Vagina (tissue), 2 donors: ENCODE data around the gene UBE4B. TPM values are rescaled to one million over a fixed set of nuclear protein-coding genes. Genes with fewer than 3 reads are reported as not detected.

Experiments
- DNase-seq, 2 donors: peaks; one replicate each; pipeline ENCODE4 v3.0.0-alpha.2; 2017; ENCODE audit errors: extremely low spot score in 2 of 2
- H3K27ac ChIP-seq: fragments of 200-600 bp; sonication (generic); one replicate; pipeline ENCODE4 v1.5.1; 2019
- H3K27me3 ChIP-seq: fragments of 200-600 bp; sonication (generic); one replicate; pipeline ENCODE4 v1.5.1; 2019
- H3K36me3 ChIP-seq, 2 donors: fragments of 200-600 bp; sonication (generic); one replicate each; pipeline ENCODE4 v1.5.1; 2017 to 2019
- H3K4me1 ChIP-seq: fragments of 200-600 bp; sonication (generic); one replicate; pipeline ENCODE4 v1.5.1; 2019
- H3K4me3 ChIP-seq, 2 donors: fragments of 200-600 bp; sonication (generic); 1 replicate in 1 of 2; 2 replicates in 1 of 2; pipeline ENCODE4 v1.5.1; 2016 to 2019
- H3K9me3 ChIP-seq: fragments of 200-600 bp; sonication (generic); one replicate; pipeline ENCODE4 v1.5.1; 2019
- POLR2A ChIP-seq, 2 donors: fragments of 450-650 bp; IDR thresholded peaks; one replicate each; pipeline ENCODE4 v1.6.1; 2017; ENCODE audit warnings: antibody characterized with exemption in 2 of 2, mild to moderate bottlenecking in 2 of 2, moderate library complexity in 2 of 2
- POLR2AphosphoS5 ChIP-seq, 2 donors: sonication (generic); formaldehyde crosslinking; IDR thresholded peaks; one replicate each; pipeline ENCODE4 v1.9.0; 2017; ENCODE audit warnings: antibody characterized with exemption in 2 of 2, mild to moderate bottlenecking in 2 of 2, low read depth in 1 of 2; ENCODE audit not compliant: insufficient read depth in 1 of 2
- intact Hi-C: fragments of 100-400 bp; cut with DNase I; formaldehyde crosslinking; loops from one replicate; pipeline ENCODE4 v1.15.1; 2023
- total RNA-seq: library from RNA; depleted of rRNA; stranded (reverse); fragments of >200 nt; gene quantifications from one replicate; pipeline ENCODE4 v1.2.3, GENCODE V29; 2016
- TF ChIP-seq, protein P1 (sequence below), 3 experiments: fragments of 450-650 bp in 2 of 3; fragments of 200-600 bp in 1 of 3; sonication (generic) in 1 of 3; IDR thresholded peaks; one replicate each; pipeline ENCODE4 v1.5.1; 2017 to 2019; ENCODE audit warnings: antibody characterized with exemption in 3 of 3, mild to moderate bottlenecking in 2 of 3, moderate library complexity in 2 of 3

Gene UBE4B
- 51.1 TPM for total RNA-seq

DNA sequence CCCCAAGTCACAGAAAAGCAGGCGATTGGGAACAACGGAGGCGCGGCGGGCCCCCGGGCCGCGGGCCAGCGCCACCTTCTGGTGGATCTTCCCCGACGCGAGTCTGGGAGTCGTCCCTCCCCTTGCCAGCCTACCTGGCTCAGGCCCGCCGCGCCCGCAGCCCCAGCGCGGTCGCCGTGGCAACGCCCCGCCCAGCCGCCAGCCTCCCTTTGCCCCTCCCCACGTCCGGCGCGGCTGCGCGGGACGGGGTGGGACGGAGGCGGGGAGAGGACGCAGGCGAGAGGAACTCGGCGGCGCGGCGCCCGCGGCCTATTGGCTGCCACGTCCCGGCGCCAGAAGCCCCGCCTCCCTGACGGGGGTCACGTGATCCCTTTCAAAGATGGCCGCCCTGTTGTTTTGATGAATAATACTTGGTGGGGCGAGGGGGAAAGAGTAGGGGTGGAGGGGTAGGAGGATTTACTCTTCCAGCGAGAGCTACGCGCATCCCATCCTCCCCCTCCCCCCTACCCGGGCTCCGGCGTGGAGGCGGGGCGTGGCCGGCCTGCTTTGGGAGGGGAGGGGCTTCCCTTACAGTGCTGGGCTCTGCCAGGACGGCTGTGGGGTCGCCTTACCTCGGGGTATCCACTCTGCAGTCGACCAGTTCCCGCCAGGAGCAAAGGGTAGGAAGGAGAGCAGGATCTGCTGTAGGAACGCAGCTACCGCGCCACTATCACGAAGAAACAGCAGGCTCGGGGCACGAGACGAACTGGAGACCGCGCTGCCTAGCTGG is at the start of gene UBE4B:
UBE4B (plus strand) TSS at position 369 of the 769 bp plus-strand sequence. CDS start 713 bp downstream, outside the sequence.
- no peaks in the 10 kb centered on the region for H3K36me3 ChIP-seq
- intact Hi-C loops = loop anchor here (5.0 kb wide), 1 partner anchor 85 kb away; no protein-coding TSS in a partner anchor

DNA sequence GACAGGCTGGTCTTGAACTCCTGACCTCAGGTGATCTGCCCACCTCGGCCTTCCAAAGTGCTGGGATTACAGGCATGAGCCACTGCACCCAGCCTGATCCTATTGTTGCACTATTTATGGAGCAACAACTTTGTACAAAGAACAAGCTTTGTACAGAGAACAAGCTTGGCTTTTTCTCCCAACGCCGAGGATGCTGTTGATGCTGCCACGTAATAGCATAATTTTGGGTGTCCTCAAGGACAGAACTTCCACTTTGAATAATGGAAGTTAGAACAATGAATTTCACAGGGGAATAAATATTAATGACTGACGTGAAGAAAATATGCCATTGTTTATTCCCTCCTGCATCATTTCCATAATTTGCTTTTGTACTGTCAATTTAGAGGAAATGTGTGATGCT is 48.5 kb upstream of the UBE4B start:
- intact Hi-C loops = no loop called here
- H3K27me3 ChIP-seq = no peaks in the 10 kb centered on the region
- H3K4me3 ChIP-seq = no peak overlapping the region
- peaks cover 0 to 19% of the 10 kb centered on the region in 2 donors for H3K36me3 ChIP-seq
- no peaks in the 10 kb centered on the region for H3K9me3 ChIP-seq
- H3K27ac ChIP-seq = no peak overlapping the region
- TF ChIP-seq POLR2A (IDR thresholded peaks at IDR 0.05) = no peak
- DNase-seq = no peak
- no peaks in the 10 kb centered on the region for H3K4me1 ChIP-seq

More for the DNA sequence above, at the start of gene UBE4B:
- no peaks in the 10 kb centered on the region for H3K9me3 ChIP-seq
- TF ChIP-seq POLR2A (IDR thresholded peaks at IDR 0.05) (peak in 1 of 2 donors; percentile 19), POLR2AphosphoS5 (IDR thresholded peaks at IDR 0.05; ENCODE audit: insufficient read depth in 1 of 2, low read depth in 1 of 2) (peak; percentile 69 to 86)
- TF ChIP-seq, protein P1, sequence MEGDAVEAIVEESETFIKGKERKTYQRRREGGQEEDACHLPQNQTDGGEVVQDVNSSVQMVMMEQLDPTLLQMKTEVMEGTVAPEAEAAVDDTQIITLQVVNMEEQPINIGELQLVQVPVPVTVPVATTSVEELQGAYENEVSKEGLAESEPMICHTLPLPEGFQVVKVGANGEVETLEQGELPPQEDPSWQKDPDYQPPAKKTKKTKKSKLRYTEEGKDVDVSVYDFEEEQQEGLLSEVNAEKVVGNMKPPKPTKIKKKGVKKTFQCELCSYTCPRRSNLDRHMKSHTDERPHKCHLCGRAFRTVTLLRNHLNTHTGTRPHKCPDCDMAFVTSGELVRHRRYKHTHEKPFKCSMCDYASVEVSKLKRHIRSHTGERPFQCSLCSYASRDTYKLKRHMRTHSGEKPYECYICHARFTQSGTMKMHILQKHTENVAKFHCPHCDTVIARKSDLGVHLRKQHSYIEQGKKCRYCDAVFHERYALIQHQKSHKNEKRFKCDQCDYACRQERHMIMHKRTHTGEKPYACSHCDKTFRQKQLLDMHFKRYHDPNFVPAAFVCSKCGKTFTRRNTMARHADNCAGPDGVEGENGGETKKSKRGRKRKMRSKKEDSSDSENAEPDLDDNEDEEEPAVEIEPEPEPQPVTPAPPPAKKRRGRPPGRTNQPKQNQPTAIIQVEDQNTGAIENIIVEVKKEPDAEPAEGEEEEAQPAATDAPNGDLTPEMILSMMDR (IDR thresholded peaks at IDR 0.05) = peak; percentile 54 to 79 (median 54)
- DNase-seq = peak; percentile 97 to 98
- peak within 1 kb of the TSS; percentile 93 for H3K27ac ChIP-seq
- peaks cover 24% of the 10 kb centered on the region for H3K4me1 ChIP-seq
- H3K4me3 ChIP-seq = peak within 1 kb of the TSS; percentile 81 to 93
- no peaks in the 10 kb centered on the region for H3K27me3 ChIP-seq

DNA sequence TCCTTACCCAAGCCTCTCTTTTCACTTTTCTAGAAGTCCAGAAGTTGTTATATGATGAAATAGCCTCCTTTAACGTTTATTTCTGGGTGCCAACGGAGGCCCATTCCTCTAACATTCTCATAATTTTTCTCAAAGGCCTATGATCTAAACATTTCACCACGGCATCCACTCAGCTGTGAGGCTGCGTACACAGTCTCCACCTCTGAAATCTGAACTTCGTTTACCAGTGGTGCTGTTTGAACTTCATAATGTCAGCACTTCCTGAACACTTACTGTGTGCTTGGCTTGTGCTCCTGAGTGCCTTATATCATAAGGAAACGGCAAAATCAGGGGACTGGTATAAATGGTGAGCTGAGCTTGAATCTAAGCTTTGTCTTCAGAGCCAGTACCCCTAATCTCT is 47.8 kb upstream of the UBE4B start:
- Histone ChIP-seq H3K4me3 (no peak overlapping the region), H3K27ac (no peak overlapping the region), H3K4me1 (no peaks in the 10 kb centered on the region), H3K36me3 (peaks cover 0 to 19% of the 10 kb centered on the region in 2 donors), H3K9me3 (no peaks in the 10 kb centered on the region), H3K27me3 (no peaks in the 10 kb centered on the region)
- no peak for DNase-seq
- TF ChIP-seq POLR2A (IDR thresholded peaks at IDR 0.05) = no peak
- no peak for TF ChIP-seq POLR2AphosphoS5 (IDR thresholded peaks at IDR 0.05; ENCODE audit: insufficient read depth in 1 of 2, low read depth in 1 of 2)
- TF ChIP-seq, protein P1 (IDR thresholded peaks at IDR 0.05) = no peak
- intact Hi-C loops = no loop called here

DNA sequence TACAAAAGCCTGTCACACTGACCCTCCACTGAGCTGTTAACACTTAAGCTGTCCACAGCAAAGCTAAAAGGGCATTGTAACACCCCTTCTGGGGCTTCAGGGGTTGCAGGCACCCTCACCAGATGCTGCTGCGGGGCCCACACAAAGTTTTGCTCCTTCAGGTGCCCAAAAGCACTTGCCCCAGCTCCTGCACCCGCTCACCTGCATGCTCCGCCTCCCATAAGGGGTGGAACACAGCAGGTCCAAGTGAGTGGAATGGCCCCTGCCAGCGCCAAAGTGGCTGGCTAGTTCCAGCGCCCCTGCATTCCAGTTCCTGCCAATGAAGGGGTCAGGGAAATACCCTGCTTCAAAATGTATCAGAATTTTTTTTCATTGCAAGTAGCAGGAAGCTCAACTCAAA is 43.0 kb upstream of the UBE4B start:
- Histone ChIP-seq H3K27me3 (no peaks in the 10 kb centered on the region), H3K27ac (no peak overlapping the region), H3K9me3 (no peaks in the 10 kb centered on the region), H3K36me3 (no peaks in the 10 kb centered on the region), H3K4me1 (no peaks in the 10 kb centered on the region), H3K4me3 (no peak overlapping the region)
- TF ChIP-seq, protein P1 (IDR thresholded peaks at IDR 0.05) = no peak
- no peak for TF ChIP-seq POLR2A (IDR thresholded peaks at IDR 0.05)
- no peak for TF ChIP-seq POLR2AphosphoS5 (IDR thresholded peaks at IDR 0.05; ENCODE audit: insufficient read depth in 1 of 2, low read depth in 1 of 2)
- intact Hi-C loops = loop anchor here (10.0 kb wide), 1 partner anchor 45 kb away; the partner anchor contains the start of genes LZIC and NMNAT1
- DNase-seq = no peak

DNA sequence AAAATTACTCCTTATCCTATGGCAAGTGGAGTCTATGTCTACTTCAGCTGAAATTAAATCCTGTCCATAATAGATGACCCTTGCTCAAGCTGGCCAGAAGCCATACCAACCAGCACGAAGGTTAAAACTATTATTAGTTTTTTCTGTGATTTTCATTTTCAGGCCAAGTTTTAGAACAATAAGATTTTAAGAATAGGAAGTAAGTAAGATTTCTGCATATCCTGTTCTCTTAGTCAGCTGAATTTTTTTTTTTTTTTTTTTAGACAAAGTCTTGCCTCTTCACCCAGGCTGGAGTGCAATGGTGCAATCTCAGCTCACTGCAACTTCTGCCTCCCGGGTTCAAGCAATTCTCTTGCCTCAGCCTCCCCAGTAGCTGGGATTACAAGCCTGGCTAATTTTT is 41.8 kb upstream of the UBE4B start:
- intact Hi-C loops = loop anchor here (10.0 kb wide), 1 partner anchor 46 kb away; the partner anchor contains the start of genes LZIC and NMNAT1
- H3K36me3 ChIP-seq = no peaks in the 10 kb centered on the region
- no peaks in the 10 kb centered on the region for H3K4me1 ChIP-seq
- no peaks in the 10 kb centered on the region for H3K9me3 ChIP-seq
- no peaks in the 10 kb centered on the region for H3K27me3 ChIP-seq
- no peak for TF ChIP-seq POLR2A (IDR thresholded peaks at IDR 0.05)
- TF ChIP-seq, protein P1 (IDR thresholded peaks at IDR 0.05) = no peak
- TF ChIP-seq POLR2AphosphoS5 (IDR thresholded peaks at IDR 0.05; ENCODE audit: insufficient read depth in 1 of 2, low read depth in 1 of 2) = peak in 1 of 2 donors; percentile 67
- H3K27ac ChIP-seq = no peak overlapping the region
- no peak overlapping the region for H3K4me3 ChIP-seq
- no peak for DNase-seq
